Epidermal melanocyte (primary cell): ENCODE measurements around the gene MAPT.
"Not testable (repeated sequence)": the region's sequence is repeated elsewhere in the genome, so short reads cannot be mapped to it uniquely, and the experiment has no call there.

ENCODE experiments used
- DNase-seq: peaks from one replicate; pipeline ENCODE4 v3.0.0; 2011; ENCODE audit warnings: low spot score; ENCODE audit not compliant: insufficient read length

The MAPT gene

DNA sequence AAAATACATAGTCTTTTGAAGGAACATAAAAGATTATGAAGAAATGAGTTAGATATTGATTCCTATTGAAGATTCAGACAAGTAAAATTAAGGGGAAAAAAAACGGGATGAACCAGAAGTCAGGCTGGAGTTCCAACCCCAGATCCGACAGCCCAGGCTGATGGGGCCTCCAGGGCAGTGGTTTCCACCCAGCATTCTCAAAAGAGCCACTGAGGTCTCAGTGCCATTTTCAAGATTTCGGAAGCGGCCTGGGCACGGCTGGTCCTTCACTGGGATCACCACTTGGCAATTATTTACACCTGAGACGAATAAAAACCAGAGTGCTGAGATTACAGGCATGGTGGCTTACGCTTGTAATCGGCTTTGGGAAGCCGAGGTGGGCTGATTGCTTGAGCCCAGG, 114.2 kb downstream of the MAPT start:
- DNase-seq = no peak

DNA sequence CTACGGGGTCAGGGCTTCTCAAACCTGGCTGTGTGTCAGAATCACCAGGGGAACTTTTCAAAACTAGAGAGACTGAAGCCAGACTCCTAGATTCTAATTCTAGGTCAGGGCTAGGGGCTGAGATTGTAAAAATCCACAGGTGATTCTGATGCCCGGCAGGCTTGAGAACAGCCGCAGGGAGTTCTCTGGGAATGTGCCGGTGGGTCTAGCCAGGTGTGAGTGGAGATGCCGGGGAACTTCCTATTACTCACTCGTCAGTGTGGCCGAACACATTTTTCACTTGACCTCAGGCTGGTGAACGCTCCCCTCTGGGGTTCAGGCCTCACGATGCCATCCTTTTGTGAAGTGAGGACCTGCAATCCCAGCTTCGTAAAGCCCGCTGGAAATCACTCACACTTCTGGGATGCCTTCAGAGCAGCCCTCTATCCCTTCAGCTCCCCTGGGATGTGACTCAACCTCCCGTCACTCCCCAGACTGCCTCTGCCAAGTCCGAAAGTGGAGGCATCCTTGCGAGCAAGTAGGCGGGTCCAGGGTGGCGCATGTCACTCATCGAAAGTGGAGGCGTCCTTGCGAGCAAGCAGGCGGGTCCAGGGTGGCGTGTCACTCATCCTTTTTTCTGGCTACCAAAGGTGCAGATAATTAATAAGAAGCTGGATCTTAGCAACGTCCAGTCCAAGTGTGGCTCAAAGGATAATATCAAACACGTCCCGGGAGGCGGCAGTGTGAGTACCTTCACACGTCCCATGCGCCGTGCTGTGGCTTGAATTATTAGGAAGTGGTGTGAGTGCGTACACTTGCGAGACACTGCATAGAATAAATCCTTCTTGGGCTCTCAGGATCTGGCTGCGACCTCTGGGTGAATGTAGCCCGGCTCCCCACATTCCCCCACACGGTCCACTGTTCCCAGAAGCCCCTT, 115.6 kb downstream of the MAPT start:
- no peak for DNase-seq

DNA sequence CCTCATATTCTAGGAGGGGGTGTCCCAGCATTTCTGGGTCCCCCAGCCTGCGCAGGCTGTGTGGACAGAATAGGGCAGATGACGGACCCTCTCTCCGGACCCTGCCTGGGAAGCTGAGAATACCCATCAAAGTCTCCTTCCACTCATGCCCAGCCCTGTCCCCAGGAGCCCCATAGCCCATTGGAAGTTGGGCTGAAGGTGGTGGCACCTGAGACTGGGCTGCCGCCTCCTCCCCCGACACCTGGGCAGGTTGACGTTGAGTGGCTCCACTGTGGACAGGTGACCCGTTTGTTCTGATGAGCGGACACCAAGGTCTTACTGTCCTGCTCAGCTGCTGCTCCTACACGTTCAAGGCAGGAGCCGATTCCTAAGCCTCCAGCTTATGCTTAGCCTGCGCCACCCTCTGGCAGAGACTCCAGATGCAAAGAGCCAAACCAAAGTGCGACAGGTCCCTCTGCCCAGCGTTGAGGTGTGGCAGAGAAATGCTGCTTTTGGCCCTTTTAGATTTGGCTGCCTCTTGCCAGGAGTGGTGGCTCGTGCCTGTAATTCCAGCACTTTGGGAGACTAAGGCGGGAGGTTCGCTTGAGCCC, 116.3 kb downstream of the MAPT start:
- no peak for DNase-seq

DNA sequence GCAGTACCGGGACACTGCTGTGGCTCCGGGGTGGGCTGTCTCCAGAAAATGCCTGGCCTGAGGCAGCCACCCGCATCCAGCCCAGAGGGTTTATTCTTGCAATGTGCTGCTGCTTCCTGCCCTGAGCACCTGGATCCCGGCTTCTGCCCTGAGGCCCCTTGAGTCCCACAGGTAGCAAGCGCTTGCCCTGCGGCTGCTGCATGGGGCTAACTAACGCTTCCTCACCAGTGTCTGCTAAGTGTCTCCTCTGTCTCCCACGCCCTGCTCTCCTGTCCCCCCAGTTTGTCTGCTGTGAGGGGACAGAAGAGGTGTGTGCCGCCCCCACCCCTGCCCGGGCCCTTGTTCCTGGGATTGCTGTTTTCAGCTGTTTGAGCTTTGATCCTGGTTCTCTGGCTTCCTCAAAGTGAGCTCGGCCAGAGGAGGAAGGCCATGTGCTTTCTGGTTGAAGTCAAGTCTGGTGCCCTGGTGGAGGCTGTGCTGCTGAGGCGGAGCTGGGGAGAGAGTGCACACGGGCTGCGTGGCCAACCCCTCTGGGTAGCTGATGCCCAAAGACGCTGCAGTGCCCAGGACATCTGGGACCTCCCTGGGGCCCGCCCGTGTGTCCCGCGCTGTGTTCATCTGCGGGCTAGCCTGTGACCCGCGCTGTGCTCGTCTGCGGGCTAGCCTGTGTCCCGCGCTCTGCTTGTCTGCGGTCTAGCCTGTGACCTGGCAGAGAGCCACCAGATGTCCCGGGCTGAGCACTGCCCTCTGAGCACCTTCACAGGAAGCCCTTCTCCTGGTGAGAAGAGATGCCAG, 117.6 kb downstream of the MAPT start:
- DNase-seq = no peak

DNA sequence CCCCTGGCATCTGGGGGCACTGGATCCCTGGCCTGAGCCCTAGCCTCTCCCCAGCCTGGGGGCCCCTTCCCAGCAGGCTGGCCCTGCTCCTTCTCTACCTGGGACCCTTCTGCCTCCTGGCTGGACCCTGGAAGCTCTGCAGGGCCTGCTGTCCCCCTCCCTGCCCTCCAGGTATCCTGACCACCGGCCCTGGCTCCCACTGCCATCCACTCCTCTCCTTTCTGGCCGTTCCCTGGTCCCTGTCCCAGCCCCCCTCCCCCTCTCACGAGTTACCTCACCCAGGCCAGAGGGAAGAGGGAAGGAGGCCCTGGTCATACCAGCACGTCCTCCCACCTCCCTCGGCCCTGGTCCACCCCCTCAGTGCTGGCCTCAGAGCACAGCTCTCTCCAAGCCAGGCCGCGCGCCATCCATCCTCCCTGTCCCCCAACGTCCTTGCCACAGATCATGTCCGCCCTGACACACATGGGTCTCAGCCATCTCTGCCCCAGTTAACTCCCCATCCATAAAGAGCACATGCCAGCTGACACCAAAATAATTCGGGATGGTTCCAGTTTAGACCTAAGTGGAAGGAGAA, 118.2 kb downstream of the MAPT start:
- DNase-seq = no peak

DNA sequence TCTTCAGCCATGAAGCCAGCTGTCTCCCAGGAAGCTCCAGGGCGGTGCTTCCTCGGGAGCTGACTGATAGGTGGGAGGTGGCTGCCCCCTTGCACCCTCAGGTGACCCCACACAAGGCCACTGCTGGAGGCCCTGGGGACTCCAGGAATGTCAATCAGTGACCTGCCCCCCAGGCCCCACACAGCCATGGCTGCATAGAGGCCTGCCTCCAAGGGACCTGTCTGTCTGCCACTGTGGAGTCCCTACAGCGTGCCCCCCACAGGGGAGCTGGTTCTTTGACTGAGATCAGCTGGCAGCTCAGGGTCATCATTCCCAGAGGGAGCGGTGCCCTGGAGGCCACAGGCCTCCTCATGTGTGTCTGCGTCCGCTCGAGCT, 118.8 kb downstream of the MAPT start:
- no peak for DNase-seq

DNA sequence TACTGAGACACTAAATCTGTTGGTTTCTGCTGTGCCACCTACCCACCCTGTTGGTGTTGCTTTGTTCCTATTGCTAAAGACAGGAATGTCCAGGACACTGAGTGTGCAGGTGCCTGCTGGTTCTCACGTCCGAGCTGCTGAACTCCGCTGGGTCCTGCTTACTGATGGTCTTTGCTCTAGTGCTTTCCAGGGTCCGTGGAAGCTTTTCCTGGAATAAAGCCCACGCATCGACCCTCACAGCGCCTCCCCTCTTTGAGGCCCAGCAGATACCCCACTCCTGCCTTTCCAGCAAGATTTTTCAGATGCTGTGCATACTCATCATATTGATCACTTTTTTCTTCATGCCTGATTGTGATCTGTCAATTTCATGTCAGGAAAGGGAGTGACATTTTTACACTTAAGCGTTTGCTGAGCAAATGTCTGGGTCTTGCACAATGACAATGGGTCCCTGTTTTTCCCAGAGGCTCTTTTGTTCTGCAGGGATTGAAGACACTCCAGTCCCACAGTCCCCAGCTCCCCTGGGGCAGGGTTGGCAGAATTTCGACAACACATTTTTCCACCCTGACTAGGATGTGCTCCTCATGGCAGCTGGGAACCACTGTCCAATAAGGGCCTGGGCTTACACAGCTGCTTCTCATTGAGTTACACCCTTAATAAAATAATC, 119.3 kb downstream of the MAPT start:
- no peak for DNase-seq

DNA sequence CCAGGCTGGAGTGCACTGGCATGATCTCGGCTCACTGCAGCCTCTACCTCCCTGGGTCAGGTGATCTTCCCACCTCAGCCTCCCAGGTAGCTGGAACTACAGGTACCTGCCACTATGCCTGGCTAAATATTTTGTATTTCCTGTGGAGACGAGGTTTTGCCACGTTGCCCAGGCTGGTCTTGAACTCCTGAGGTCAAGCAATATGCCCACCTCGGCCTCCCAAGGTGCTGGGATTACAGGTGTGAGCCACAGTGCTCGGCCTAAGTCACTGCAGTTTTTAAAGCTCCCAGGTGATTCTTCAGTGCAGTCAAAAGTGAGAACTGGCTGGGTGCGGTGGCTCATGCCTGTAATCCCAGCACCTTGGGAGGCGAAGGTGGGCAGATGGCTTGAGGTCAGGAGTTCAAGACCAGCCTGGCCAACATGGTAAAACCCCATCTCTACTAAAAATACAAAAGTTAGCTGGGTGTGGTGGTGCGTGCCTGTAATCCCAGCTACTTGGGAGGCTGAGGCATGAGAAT, 125.1 kb downstream of the MAPT start:
- DNase-seq = not testable (repeated sequence)

DNA sequence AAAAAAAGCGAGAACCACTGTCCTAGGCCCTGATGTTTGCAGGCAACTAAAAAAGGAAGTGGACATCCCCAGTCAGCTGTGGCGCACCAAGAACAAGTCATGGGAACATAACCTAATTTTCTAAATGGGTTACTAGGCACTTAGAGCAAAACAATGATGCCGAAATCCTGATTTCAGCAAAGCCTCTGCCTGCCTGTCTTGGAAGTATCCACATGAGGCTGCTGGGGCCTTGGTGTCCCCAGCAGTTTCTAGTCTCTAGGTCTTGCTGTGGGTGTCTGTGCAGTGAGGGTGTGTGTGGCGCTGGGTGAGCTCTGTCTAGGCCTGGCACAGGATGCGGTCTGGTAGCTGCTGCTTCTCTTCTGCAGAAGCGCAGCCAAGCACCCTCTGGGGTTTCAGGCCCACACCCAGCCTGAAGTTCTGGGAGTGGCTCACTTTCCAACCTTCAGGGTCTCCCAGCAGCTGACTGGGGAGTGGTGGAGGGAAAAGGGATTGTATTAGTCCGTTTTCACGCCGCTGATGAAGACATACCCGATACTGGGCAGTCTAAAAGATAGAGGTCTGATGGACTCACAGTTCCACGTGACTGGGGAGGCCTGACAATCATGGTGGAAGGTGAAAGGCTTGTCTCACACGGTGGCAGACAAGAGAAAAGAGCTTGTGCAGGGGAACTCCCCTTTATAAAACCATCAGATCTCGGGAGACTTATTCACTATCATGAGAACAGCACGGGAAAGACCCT, 125.8 kb downstream of the MAPT start:
- DNase-seq = no peak

DNA sequence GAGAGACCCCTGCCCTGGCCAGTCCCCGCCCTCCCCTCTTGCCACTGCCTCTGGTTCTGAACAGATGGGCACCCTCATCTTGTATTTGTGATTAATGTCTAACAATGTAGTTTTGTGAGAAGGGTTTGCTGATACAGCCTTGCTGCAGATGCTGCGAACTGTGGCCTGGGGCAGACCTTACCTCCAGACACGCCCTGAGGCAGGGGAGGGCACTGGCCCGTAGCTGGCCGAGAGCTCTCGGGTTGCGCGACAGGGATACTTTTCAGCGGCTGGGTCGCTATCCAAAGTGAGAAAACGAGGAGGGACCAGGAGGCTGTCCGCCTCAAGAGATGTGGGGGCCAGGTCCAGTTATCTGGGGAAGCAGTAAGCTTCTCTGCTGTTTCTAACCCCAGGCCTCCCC, 126.6 kb downstream of the MAPT start:
- no peak for DNase-seq

DNA sequence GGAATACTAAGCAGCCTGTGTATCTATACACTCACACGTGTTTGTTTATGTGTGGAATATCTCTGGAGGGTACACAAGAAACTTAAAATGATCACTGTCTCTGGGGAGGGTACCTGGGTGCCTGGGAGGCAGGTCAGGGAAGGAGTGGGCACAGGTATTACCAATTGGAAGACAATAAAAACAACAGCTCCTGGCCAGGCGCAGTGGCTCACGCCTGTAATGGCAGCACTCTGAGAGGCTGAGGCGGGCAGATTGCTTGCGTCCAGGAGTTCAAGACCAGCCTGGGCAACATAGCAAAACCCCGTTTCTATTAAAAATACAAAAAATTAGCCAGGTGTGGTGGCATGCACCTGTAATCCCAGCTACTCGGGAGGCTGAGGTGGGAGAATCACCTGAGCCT, 129.0 kb downstream of the MAPT start:
- not testable (repeated sequence) for DNase-seq

DNA sequence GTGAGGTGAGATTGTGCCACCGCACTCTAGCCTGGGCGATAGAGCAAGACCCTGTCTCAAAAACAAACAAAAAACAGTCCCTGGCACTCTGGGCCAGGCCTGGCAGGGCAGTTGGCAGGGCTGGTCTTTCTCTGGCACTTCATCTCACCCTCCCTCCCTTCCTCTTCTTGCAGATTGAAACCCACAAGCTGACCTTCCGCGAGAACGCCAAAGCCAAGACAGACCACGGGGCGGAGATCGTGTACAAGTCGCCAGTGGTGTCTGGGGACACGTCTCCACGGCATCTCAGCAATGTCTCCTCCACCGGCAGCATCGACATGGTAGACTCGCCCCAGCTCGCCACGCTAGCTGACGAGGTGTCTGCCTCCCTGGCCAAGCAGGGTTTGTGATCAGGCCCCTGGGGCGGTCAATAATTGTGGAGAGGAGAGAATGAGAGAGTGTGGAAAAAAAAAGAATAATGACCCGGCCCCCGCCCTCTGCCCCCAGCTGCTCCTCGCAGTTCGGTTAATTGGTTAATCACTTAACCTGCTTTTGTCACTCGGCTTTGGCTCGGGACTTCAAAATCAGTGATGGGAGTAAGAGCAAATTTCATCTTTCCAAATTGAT, 129.5 kb downstream of the MAPT start:
- DNase-seq = no peak

DNA sequence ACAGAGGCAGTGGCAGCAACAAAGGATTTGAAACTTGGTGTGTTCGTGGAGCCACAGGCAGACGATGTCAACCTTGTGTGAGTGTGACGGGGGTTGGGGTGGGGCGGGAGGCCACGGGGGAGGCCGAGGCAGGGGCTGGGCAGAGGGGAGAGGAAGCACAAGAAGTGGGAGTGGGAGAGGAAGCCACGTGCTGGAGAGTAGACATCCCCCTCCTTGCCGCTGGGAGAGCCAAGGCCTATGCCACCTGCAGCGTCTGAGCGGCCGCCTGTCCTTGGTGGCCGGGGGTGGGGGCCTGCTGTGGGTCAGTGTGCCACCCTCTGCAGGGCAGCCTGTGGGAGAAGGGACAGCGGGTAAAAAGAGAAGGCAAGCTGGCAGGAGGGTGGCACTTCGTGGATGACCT, 130.2 kb downstream of the MAPT start:
- DNase-seq = no peak

DNA sequence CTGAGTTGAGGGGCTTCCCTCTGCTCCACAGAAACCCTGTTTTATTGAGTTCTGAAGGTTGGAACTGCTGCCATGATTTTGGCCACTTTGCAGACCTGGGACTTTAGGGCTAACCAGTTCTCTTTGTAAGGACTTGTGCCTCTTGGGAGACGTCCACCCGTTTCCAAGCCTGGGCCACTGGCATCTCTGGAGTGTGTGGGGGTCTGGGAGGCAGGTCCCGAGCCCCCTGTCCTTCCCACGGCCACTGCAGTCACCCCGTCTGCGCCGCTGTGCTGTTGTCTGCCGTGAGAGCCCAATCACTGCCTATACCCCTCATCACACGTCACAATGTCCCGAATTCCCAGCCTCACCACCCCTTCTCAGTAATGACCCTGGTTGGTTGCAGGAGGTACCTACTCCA, 130.7 kb downstream of the MAPT start:
- DNase-seq = no peak

DNA sequence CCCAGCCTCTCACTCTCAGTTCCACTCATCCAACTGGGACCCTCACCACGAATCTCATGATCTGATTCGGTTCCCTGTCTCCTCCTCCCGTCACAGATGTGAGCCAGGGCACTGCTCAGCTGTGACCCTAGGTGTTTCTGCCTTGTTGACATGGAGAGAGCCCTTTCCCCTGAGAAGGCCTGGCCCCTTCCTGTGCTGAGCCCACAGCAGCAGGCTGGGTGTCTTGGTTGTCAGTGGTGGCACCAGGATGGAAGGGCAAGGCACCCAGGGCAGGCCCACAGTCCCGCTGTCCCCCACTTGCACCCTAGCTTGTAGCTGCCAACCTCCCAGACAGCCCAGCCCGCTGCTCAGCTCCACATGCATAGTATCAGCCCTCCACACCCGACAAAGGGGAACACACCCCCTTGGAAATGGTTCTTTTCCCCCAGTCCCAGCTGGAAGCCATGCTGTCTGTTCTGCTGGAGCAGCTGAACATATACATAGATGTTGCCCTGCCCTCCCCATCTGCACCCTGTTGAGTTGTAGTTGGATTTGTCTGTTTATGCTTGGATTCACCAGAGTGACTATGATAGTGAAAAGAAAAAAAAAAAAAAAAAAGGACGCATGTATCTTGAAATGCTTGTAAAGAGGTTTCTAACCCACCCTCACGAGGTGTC, 131.3 kb downstream of the MAPT start:
- no peak for DNase-seq

DNA sequence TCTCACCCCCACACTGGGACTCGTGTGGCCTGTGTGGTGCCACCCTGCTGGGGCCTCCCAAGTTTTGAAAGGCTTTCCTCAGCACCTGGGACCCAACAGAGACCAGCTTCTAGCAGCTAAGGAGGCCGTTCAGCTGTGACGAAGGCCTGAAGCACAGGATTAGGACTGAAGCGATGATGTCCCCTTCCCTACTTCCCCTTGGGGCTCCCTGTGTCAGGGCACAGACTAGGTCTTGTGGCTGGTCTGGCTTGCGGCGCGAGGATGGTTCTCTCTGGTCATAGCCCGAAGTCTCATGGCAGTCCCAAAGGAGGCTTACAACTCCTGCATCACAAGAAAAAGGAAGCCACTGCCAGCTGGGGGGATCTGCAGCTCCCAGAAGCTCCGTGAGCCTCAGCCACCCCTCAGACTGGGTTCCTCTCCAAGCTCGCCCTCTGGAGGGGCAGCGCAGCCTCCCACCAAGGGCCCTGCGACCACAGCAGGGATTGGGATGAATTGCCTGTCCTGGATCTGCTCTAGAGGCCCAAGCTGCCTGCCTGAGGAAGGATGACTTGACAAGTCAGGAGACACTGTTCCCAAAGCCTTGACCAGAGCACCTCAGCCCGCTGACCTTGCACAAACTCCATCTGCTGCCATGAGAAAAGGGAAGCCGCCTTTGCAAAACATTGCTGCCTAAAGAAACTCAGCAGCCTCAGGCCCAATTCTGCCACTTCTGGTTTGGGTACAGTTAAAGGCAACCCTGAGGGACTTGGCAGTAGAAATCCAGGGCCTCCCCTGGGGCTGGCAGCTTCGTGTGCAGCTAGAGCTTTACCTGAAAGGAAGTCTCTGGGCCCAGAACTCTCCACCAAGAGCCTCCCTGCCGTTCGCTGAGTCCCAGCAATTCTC, 132.1 kb downstream of the MAPT start:
- no peak for DNase-seq

DNA sequence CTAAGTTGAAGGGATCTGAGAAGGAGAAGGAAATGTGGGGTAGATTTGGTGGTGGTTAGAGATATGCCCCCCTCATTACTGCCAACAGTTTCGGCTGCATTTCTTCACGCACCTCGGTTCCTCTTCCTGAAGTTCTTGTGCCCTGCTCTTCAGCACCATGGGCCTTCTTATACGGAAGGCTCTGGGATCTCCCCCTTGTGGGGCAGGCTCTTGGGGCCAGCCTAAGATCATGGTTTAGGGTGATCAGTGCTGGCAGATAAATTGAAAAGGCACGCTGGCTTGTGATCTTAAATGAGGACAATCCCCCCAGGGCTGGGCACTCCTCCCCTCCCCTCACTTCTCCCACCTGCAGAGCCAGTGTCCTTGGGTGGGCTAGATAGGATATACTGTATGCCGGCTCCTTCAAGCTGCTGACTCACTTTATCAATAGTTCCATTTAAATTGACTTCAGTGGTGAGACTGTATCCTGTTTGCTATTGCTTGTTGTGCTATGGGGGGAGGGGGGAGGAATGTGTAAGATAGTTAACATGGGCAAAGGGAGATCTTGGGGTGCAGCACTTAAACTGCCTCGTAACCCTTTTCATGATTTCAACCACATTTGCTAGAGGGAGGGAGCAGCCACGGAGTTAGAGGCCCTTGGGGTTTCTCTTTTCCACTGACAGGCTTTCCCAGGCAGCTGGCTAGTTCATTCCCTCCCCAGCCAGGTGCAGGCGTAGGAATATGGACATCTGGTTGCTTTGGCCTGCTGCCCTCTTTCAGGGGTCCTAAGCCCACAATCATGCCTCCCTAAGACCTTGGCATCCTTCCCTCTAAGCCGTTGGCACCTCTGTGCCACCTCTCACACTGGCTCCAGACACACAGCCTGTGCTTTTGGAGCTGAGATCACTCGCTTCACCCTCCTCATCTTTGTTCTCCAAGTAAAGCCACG, 133.0 kb downstream of the MAPT start:
- no peak for DNase-seq

DNA sequence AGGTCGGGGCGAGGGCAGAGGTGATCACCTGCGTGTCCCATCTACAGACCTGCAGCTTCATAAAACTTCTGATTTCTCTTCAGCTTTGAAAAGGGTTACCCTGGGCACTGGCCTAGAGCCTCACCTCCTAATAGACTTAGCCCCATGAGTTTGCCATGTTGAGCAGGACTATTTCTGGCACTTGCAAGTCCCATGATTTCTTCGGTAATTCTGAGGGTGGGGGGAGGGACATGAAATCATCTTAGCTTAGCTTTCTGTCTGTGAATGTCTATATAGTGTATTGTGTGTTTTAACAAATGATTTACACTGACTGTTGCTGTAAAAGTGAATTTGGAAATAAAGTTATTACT, 133.6 kb downstream of the MAPT start:
- no peak for DNase-seq
